GM18951 (cell line): ENCODE measurements around the gene GRAMD2A.

ENCODE experiments used
- POLR2A ChIP-seq: IDR thresholded peaks from 4 replicates; pipeline ENCODE4 v1.6.1; 2011; ENCODE audit warnings: mild to moderate bottlenecking; ENCODE audit not compliant: insufficient read length, insufficient read depth; ENCODE audit errors: extremely low read depth
- in situ Hi-C: fragments of 300-500 bp; cut with MboI; formaldehyde crosslinking; loops from one replicate; pipeline ENCODE4 v1.12.0; 2022; ENCODE audit warnings: low sequenced_read_pairs, mixed read lengths, inconsistent platforms; ENCODE audit not compliant: unreplicated experiment

Gene GRAMD2A

GRCh38 chr15:72202302-72202701, 4.7 kb upstream of the GRAMD2A start:
- TF ChIP-seq POLR2A: no peak
- in situ Hi-C loops: no loop called here

GRCh38 chr15:72201391-72201921, 3.9 kb upstream of the GRAMD2A start:
- in situ Hi-C loops: no loop called here
- TF ChIP-seq POLR2A: no peak

GRCh38 chr15:72200395-72201237, 3.0 kb upstream of the GRAMD2A start:
- in situ Hi-C loops: no loop called here
- no peak for TF ChIP-seq POLR2A

GRCh38 chr15:72199721-72200212, 2.2 kb upstream of the GRAMD2A start:
- no peak for TF ChIP-seq POLR2A
- in situ Hi-C loops: no loop called here

GRCh38 chr15:72199205-72199515, 1.6 kb upstream of the GRAMD2A start:
- in situ Hi-C loops: no loop called here
- no peak for TF ChIP-seq POLR2A

- in situ Hi-C loops: no loop called here
- TF ChIP-seq POLR2A: no peak
These were observed 993 bp upstream of the GRAMD2A start for GRCh38 chr15:72198356-72199204.

- no peak for TF ChIP-seq POLR2A
- in situ Hi-C loops: no loop called here
These were observed 537 bp downstream of the GRAMD2A start for GRCh38 chr15:72197041-72197459.

- no peak for TF ChIP-seq POLR2A
- in situ Hi-C loops: no loop called here
These were observed 1.1 kb downstream of the GRAMD2A start for GRCh38 chr15:72196409-72197040.

- in situ Hi-C loops: no loop called here
- TF ChIP-seq POLR2A: no peak
These were observed 2.5 kb downstream of the GRAMD2A start for GRCh38 chr15:72195101-72195511.

- in situ Hi-C loops: no loop called here
- no peak for TF ChIP-seq POLR2A
These were observed 3.7 kb downstream of the GRAMD2A start for GRCh38 chr15:72193836-72194396.

- no peak for TF ChIP-seq POLR2A
- in situ Hi-C loops: no loop called here
These were observed 5.2 kb downstream of the GRAMD2A start for GRCh38 chr15:72192416-72192815.

GRCh38 chr15:72189250-72189902, 8.2 kb downstream of the GRAMD2A start:
- in situ Hi-C loops: no loop called here
- no peak for TF ChIP-seq POLR2A

GRCh38 chr15:72184165-72184811, 13.3 kb downstream of the GRAMD2A start:
- in situ Hi-C loops: no loop called here
- no peak for TF ChIP-seq POLR2A
